K562 (cell line): ENCODE measurements around the gene CIP2A. TPM values are rescaled to one million over a fixed set of nuclear protein-coding genes. Genes with fewer than 3 reads are reported as not detected.

Experiments
- ARHGAP35 ChIP-seq: fragments of 450-650 bp; IDR thresholded peaks from 2 replicates; pipeline ENCODE4 v1.6.1; 2018; ENCODE audit not compliant: partially characterized antibody
- BRCA1 ChIP-seq, 2 experiments: fragments of 450-650 bp in 1 of 2; sonication (generic) in 1 of 2; formaldehyde crosslinking in 1 of 2; IDR thresholded peaks; 2 replicates each; pipeline versions ENCODE4 v1.5.0 to v1.6.1; 2017 to 2020; ENCODE audit warnings: mild to moderate bottlenecking in 1 of 2, missing genetic modification reagents in 1 of 2
- CC2D1A ChIP-seq: fragments of 450-650 bp; IDR thresholded peaks from 2 replicates; pipeline ENCODE4 v1.6.1; 2017; ENCODE audit warnings: mild to moderate bottlenecking
- CREB3L1 ChIP-seq: fragments of 450-650 bp; IDR thresholded peaks from 2 replicates; pipeline ENCODE4 v1.6.1; 2014; ENCODE audit warnings: low read depth, mild to moderate bottlenecking, moderate library complexity, borderline replicate concordance
- DEAF1 ChIP-seq: fragments of 450-650 bp; formaldehyde crosslinking; IDR thresholded peaks from 2 replicates; pipeline ENCODE4 v1.4.0; 2020; ENCODE audit warnings: mild to moderate bottlenecking, moderate library complexity
- ELF2 ChIP-seq: fragments of 250-450 bp; sonication (Bioruptor Pico); IDR thresholded peaks from 2 replicates; pipeline ENCODE4 v1.5.0; 2021; ENCODE audit warnings: mild to moderate bottlenecking
- ELF4 ChIP-seq: fragments of 450-650 bp; formaldehyde crosslinking; IDR thresholded peaks from 2 replicates; pipeline ENCODE4 v1.4.0; 2022; ENCODE audit warnings: missing genetic modification characterization
- MLLT1 ChIP-seq, 2 experiments: fragments of 450-650 bp; IDR thresholded peaks; 2 replicates each; pipeline ENCODE4 v1.6.1; 2016
- MYC ChIP-seq, 2 experiments: fragments of 250-450 bp in 1 of 2; sonication (Bioruptor Pico) in 1 of 2; IDR thresholded peaks; 2 replicates each; pipeline versions ENCODE4 v1.5.1 to v1.6.1; 2012 to 2021; ENCODE audit warnings: low read depth in 2 of 2, borderline replicate concordance in 1 of 2, improper control_type of control experiment in 1 of 2, low read length in 1 of 2, mild to moderate bottlenecking in 1 of 2, moderate library complexity in 1 of 2
- NFRKB ChIP-seq: fragments of 450-650 bp; IDR thresholded peaks from 2 replicates; pipeline ENCODE4 v1.6.1; 2016; ENCODE audit warnings: low read depth
- PPARD ChIP-seq: fragments of 250-450 bp; sonication (Bioruptor Pico); IDR thresholded peaks from 2 replicates; pipeline ENCODE4 v1.8.0; 2022; ENCODE audit warnings: inconsistent platforms, mild to moderate bottlenecking, moderate library complexity
- RNF2 ChIP-seq: sonication (generic); IDR thresholded peaks from 2 replicates; pipeline ENCODE4 v1.6.1; 2016
- SIX5 ChIP-seq, 2 experiments: IDR thresholded peaks; 2 replicates each; pipeline ENCODE4 v1.6.1; 2011; ENCODE audit warnings: low read length in 2 of 2, borderline replicate concordance in 1 of 2, low read depth in 1 of 2, mild to moderate bottlenecking in 1 of 2, moderate library complexity in 1 of 2; ENCODE audit not compliant: insufficient read depth in 1 of 2
- ZC3H4 ChIP-seq: sonication (generic); formaldehyde crosslinking; IDR thresholded peaks from 2 replicates; pipeline ENCODE4 v1.9.0; 2021; ENCODE audit warnings: missing genetic modification reagents, borderline replicate concordance
- ZFX ChIP-seq: sonication (generic); formaldehyde crosslinking; IDR thresholded peaks from 2 replicates; pipeline ENCODE4 v1.8.0; 2022; ENCODE audit warnings: mild to moderate bottlenecking, missing genetic modification reagents, moderate library complexity
- ZNF197 ChIP-seq: fragments of 200-800 bp; sonication (Bioruptor generic); IDR thresholded peaks from 2 replicates; pipeline ENCODE4 v1.6.1; 2016; ENCODE audit warnings: low read depth, missing genetic modification characterization, missing compliant biosample characterization
- ZNF395 ChIP-seq: fragments of 200-800 bp; sonication (Bioruptor generic); IDR thresholded peaks from 2 replicates; pipeline ENCODE4 v1.6.1; 2017; ENCODE audit warnings: missing genetic modification characterization, missing compliant biosample characterization
- ZNF41 ChIP-seq: fragments of 250-450 bp; sonication (Bioruptor Pico); conservative IDR thresholded peaks from 2 replicates; pipeline ENCODE4 v1.4.0; 2020; ENCODE audit warnings: mild to moderate bottlenecking
- ZNF511 ChIP-seq: sonication (generic); formaldehyde crosslinking; IDR thresholded peaks from 2 replicates; pipeline ENCODE4 v1.8.0; 2022; ENCODE audit warnings: mild to moderate bottlenecking, missing genetic modification reagents
- polyA plus RNA-seq, 8 experiments: library from polyadenylated mRNA; depleted of rRNA in 4 of 8; stranded (reverse) in 5 of 8; unstranded in 3 of 8; fragments of >200 nt; fragmentation: Nextera tagmentation in 2 of 8; fragmentation: Illumina TruSeq in 1 of 8; extraction: Ambion mirVana in 2 of 8; extraction: Trizol in 1 of 8; gene quantifications; 2 replicates each; pipeline versions ENCODE4 v1.2.1 to v1.2.3, GENCODE V29; 2011 to 2014; ENCODE audit warnings: inconsistent platforms in 1 of 8, missing spikeins in 1 of 8
- total RNA-seq, 7 experiments: library from RNA; depleted of rRNA in 6 of 7; stranded (reverse); fragments of >200 nt in 6 of 7; fragmentation: Illumina TruSeq in 2 of 7; extraction: Trizol in 2 of 7; gene quantifications; 2 replicates each; pipeline versions ENCODE4 v1.2.1 to v1.2.3, GENCODE V29; 2011 to 2021; ENCODE audit warnings: low replicate concordance in 1 of 7

The CIP2A gene
- total and polyA plus RNA-seq, 9 of the 15 experiments (the other 6 are each of a cell fraction or from before 2014, with no cell fraction given) = 10.5 to 41.7 (median 31.5) TPM

GRCh38 chr3:108589081-108589997 is at the start of gene CIP2A, which contains the start of gene DZIP3 (continued):
- TF ChIP-seq ZNF41 (CRISPR knock-in tag) (no peak), NFRKB (peak; percentile 45; the same call in 1 of the 2 replicates), ZNF197 (CRISPR knock-in tag) (no peak), ZNF511 (peak; percentile 45), BRCA1 (IDR thresholded peaks at IDR 0.05) (no peak), BRCA1 (CRISPR knock-in tag; IDR thresholded peaks at IDR 0.05) (no peak), ZNF395 (CRISPR knock-in tag) (no peak), ELF2 (peak; percentile 80), ELF4 (no peak), SIX5 (IDR thresholded peaks at IDR 0.05; ENCODE audit: borderline replicate concordance in 1 of 2, insufficient read depth in 1 of 2, low read depth in 1 of 2, low read length in 2 of 2) (no peak), CREB3L1 (peak; percentile 48; the same call in 1 of the 2 replicates), ARHGAP35 (peak; percentile 5), ZC3H4 (CRISPR knock-in tag) (no peak), RNF2 (peak; percentile 33; the same call in 1 of the 2 replicates), DEAF1 (CRISPR knock-in tag) (no peak), PPARD (no peak), CC2D1A (peak; percentile 64; the same call in 1 of the 2 replicates), ZFX (peak; percentile 85), MLLT1 (IDR thresholded peaks at IDR 0.05) (peak in 1 of 2 experiments; percentile 8; a peak in 1 of 4 replicates), MYC (IDR thresholded peaks at IDR 0.05; ENCODE audit: low read depth, low read length) (peak; percentile 74), MYC (CRISPR knock-in tag; IDR thresholded peaks at IDR 0.05; ENCODE audit: borderline replicate concordance, low read depth) (no peak)
